DMS114 treated with DMSO at 0.1 percent for 48 hours (cell line): ENCODE measurements around the gene MRPS12.

ENCODE experiments used
- DNase-seq: peaks from one replicate; lab custom pipeline; 2025; ENCODE audit not compliant: unreplicated experiment; lab: John Stamatoyannopoulos, UW

The MRPS12 gene

DNA sequence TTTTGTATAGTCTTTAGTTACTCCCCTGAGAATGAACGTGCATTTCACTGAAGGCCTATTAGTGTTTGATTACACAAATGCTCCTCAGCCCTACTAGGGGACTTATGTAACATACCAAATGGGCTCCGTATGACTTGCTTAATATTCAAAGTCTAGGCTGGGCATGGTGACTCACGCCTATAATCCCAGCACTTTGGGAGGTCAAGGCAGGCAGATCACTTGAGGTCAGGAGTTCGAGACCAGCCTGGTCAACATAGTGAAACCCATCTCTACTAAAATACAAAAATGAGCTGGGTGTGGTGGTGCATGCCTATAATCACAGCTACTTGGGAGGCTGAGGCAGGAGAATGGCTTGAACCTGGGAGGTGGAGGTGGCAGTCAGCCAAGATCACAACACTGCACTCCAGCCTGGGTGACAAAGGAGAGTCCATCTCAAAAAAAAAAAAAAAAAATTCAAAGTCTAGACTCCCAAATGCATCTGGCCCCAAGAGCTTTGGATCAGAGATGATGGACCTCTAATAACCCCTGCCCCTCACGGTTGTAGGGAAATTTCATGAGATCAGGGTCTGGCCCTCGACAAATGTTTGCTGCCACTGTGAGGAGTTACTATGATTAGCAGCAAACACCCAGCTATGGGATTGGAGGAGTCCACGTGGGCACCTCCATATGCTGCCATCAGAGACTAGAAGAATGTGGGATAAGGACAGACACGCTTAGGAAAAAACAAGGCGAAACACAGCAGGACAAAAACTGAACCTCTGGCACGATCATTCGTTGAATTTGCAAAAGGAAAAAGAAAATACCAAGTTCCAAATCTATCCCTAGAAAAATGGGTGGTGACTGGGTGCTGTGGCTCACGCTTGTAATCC is 40.2 kb downstream of the MRPS12 start:
- DNase-seq: no peak

DNA sequence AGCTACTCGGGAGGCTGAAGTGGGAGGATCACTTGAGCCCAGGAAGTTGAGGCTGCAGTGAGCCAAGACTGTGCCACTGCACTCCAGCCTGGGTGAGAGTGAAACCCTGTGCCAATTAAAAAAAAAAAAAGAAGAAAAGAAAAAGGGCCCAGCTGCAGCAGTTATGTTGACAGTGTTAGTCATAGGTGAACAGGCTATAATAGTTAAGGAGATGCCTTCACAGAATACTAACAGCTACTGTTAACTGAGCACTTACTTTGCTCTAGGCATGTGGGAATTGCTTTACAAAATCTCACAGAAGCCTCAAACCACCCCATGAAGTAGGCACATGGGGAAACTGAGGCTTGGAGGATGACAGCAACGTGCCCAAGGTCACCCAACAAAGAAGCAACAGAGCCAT is 40.9 kb downstream of the MRPS12 start:
- no peak for DNase-seq

DNA sequence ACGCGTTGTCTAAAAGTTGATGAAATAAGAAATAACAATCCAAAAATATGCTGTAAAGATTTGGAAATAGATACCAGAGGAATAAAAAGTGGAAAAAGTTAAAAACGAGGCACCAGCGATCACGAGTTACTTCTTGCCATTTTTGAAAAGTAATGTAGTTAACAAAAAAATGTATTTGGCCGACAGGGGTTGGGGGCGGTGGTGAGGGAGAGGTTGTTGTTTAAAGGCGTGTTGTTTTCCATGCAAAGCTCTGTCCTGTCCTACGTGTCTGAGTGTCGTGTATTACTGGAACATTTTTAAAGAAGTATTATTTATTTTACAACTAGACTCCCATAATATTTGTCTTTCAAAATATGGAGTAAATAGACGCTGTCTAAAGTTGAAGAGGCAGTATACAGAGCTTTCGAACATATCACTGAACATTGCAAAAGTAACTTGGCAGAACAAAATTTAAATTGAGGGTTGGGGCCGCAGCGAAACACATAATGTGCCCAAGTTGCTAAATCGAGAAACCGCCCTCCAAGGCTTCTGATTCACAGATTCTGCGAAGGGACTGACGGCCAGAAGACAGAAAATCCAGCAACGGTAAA is 44.0 kb downstream of the MRPS12 start:
- no peak for DNase-seq

DNA sequence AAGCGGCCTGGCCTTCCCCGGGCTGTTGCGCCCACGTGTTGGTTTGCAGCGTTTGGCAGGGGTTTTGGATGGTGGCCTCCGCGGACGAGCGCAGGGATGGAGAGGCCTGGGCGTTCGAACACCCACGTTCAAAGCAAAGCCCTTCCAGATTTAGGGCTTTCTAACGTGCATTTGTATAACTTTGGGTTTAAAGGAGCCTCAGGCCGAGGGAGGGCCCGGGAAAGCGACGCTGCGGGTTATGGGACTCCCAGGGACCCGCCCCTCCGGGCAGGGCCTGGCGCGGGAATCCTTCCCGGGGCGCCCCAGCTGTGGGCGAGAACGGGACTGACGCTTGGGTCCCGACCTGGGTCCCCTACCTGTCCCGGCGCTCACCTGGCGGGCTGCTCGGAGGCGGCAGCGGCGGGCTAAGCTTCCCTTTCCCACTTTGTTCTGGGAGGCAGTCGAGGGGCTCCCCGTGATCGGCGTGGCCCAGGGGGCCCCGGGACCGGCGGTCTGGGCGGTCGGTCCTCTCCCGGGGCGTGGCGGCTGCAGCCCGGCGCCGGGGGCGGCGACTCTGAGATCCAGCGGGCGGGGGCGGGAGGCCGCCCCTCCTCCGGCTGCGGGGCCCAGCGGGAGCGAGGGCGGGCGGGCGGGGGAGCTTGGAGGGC is 44.6 kb downstream of the MRPS12 start, which contains the start of gene FBXO17:
Gene FBXO17, minus strand, starts transcription at position 529 of the 647 bp plus-strand sequence. CDS start 25,423 bp downstream, outside the sequence.
- peak; percentile 57 for DNase-seq

DNA sequence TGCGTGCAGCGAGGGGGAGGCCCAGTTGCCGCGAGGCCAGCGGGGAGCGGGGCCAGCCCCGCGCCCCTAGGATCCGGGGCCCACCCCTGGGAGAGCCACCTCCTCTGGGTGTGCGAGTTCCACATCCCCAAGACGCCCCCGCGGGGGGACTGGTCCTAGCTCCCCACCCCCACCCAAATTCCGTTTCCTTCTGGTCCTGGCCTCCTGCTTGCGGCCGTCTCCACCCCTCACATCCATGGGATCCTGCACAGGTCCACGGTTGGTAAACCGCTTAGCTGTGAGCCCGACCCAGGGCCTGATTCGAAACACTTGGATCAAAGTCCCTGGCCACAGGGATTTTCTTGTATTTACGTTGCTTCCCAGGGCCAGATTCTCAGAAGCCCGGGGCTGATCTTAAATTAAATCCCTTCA is 45.1 kb downstream of the MRPS12 start:
- no peak for DNase-seq

DNA sequence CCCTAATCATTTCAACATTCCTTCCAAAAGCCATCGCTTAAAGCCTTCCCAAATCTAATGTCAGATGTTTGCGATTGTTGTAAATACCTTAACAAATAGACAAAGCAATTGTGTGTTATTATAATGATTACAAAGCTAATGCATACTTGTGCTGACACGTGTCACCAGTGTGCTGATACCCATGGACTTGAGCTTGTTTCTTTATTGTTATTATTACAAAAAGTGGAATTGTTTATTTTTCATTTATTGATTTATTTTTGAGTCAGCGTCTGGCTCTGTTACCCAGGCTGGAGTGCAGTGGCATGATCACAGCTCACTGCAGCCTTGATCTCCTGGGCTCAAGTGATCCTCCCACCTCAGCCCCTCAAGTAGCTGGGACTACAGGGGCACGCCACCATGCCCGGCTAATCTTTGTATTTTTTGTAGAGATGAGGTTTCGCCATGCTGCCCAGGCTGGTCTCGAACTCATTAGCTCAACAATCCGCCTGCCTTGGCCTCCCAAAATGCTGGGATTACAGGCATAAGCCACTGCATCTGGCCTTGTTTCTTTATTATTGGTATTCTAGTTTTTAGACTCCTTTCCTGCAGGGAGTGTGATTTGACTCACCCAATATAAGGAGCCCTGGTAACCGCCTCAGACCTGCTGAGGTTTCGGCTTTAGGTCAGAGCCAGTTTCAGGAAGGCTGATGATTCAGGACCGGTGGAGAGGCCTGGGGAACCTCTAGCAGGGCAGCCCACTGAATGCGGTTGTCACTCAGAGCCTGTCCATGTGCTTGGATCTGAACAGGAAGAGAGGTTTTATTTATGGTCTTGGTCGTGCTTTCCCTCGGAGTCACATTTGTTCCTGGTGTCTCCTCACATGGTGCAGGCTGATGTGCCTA is 46.9 kb downstream of the MRPS12 start:
- no peak for DNase-seq

DNA sequence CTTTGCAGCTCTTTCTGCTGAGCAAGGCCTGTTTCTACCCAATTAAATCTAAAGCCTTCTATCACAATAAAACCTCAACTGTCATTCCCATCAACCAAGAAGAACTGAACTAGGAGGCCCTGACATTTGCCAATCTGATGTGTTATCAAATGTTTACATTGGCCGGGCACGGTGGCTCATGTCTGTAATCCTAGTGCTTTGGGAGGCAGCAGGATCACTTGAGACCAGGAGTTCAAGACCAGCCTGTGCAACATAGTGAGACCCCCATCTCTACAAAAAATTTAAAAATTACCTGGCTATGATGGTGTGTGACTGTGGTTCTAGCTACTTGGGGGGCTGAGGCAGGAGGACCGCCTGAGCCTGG is 47.6 kb downstream of the MRPS12 start:
- DNase-seq: no peak

DNA sequence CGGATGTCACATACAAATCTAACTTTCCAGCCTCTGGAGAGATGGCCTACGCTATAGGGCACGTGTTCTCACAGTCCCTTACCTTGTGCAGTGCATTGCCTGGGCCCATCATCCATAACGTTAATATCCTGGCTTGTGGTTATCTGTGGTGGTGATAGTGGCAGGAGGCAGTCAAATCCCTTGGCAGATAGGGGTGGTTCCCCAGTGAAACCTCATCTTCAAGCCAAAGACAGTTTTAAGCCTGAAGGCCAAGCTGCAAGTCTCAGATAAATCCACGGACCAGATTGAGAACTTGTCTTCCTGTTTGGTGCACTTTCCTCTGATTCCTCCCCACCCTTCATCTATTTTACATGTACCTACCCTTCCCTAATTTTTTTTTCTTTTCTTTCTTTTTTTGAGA is 49.1 kb downstream of the MRPS12 start:
- no peak for DNase-seq

DNA sequence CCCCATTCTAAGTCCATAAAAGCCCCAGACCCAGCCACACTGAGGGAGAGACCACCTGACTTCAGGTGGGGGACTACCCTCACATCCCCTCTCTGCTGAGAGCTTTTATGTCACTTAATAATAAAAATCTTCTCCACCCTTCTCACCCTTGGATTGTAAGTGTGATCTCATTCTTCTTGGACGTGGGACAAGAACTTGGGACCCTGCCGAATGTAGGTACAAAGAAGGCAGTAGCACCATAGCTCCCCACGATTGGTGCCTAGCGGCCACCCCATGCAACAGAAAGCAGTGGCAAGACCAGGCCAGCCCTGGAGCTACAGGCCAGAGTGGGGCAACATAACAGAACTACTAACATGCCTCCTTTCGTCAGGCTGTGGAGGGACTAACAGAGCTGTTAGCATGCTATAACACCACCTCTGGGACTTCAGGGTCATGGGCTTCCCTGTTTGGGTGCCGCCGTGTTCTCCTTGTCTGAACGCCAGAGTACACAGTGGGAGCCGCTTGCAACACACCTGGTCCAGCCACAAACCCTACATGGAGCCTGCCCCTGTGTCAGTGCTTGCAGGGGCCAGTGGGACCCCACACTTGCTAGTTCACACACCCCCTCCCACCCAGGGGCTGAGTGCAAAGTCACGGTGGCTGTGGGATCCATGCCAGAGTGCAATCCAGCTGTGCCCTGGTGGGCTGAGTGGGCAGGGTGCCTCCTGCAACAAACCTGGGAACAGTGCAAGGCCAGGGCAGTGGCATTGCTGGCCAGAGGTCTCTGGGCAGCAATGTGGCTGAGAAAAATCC is 50.0 kb downstream of the MRPS12 start:
- no peak for DNase-seq
